Raji (cell line): ENCODE data around the gene PLCB3.

ENCODE experiments used
- POLR2A ChIP-seq: IDR thresholded peaks from 2 replicates; pipeline ENCODE4 v1.6.1; 2011; ENCODE audit warnings: low read depth, low read length, control low read depth; ENCODE audit not compliant: insufficient read depth

Gene PLCB3

DNA sequence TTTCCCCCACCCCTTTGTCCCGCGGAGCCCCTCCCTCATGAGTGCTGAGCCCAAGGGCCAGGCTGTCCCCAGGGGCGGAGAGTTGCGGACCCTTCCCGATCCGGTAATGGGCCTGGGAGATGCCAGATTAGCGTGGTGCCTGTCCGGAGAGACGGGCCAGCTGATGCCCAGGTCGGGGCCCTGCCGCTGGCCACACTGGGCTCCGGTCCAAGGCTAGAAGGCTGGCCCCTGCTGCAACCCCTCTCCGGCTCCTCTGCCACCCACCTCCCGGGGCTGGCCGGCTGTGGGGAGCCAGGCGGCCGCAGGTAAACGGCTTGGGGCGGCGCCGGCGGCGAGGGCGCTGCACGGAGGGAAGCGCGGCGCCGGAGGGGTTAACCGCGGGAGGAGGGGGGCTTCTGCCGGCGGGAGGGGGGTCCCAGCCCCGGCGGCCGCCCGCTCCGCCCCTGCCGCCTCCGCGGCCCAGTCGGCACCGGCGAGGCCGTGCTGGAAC lies 40.0 kb downstream of the PLCB3 start, which contains the start of gene KCNK4:
Gene KCNK4, plus strand, starts transcription at position 41 of the 490 bp plus-strand sequence. CDS start 1,717 bp downstream, outside the sequence.
- no peak for TF ChIP-seq POLR2A

- no peak for TF ChIP-seq POLR2A
These were observed 40.6 kb downstream of the PLCB3 start for GRCh38 chr11:64291752-64292459.

DNA sequence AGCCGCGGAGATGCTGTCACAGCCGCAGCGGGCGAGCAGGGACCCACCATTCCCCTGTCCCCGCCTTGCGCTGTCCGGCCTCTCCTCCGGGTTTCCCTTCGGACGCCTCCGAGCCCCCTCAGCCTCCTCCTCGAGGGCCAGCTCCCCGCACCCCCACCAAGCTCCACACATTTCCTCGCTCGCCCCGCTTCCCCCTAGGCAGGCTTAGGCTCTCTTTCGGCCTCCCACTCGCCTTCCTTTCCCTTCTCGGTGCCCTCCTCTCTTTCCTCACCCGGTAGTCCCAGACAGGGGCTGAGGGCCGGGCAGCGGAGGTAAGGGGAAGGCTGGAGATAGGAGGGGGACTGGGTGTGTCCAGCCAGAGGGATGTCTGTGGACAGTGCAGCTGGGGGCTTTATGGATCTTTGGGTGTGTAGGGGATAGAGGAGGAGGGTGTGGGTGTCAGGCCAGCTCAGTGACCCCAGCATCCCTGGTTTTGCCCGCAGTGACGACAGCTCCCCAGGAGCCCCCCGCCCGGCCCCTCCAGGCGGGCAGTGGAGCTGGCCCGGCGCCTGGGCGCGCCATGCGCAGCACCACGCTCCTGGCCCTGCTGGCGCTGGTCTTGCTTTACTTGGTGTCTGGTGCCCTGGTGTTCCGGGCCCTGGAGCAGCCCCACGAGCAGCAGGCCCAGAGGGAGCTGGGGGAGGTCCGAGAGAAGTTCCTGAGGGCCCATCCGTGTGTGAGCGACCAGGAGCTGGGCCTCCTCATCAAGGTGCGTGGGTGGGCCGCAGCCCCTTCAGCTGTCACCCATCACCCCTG lies 41.3 kb downstream of the PLCB3 start:
- TF ChIP-seq POLR2A = no peak

- TF ChIP-seq POLR2A = no peak
These were observed 43.4 kb downstream of the PLCB3 start for GRCh38 chr11:64294774-64295173.

DNA sequence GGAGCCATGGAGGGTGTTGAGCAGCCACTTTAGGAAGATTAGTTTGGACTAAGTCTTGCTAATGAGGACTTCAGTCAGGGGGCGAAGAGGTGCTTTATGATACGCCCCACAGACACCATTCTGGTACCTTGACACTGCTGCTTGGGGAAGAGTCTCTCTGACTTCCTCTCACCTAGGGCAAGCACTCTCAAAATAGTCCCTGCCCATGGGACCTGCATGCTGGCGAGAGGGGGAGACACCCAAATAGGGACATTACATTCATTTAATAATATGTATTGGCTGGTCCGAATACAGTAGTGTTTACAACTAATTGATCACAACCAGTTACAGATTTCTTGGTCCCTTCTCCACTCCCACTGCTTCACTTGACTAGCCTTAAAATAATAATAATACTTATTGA lies 44.4 kb downstream of the PLCB3 start:
- TF ChIP-seq POLR2A = no peak

GRCh38 chr11:64296236-64296635 lies 44.9 kb downstream of the PLCB3 start:
- TF ChIP-seq POLR2A = no peak

DNA sequence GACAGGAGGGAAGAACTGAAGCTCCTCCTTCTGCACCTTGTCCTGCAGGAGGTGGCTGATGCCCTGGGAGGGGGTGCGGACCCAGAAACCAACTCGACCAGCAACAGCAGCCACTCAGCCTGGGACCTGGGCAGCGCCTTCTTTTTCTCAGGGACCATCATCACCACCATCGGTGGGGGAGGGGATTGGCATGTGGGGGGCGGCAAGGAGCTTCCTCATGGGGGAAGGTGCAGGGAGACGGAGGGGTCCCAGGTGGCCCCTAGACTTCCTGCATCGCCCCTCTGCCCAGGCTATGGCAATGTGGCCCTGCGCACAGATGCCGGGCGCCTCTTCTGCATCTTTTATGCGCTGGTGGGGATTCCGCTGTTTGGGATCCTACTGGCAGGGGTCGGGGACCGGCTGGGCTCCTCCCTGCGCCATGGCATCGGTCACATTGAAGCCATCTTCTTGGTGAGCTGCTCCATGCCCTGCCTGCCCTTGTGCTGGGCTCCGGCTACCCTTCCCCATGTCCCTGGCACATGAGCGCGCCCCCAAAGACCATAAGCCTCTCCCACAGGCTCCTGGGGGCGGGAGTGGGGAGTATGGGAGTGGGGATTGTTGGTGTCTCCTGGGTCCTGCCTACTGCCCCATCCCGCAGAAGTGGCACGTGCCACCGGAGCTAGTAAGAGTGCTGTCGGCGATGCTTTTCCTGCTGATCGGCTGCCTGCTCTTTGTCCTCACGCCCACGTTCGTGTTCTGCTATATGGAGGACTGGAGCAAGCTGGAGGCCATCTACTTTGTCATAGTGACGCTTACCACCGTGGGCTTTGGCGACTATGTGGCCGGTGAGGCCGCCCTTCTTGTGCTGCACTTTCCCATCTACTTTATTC lies 45.7 kb downstream of the PLCB3 start:
- no peak for TF ChIP-seq POLR2A

- TF ChIP-seq POLR2A = no peak
These were observed 46.5 kb downstream of the PLCB3 start for GRCh38 chr11:64297699-64298358.

DNA sequence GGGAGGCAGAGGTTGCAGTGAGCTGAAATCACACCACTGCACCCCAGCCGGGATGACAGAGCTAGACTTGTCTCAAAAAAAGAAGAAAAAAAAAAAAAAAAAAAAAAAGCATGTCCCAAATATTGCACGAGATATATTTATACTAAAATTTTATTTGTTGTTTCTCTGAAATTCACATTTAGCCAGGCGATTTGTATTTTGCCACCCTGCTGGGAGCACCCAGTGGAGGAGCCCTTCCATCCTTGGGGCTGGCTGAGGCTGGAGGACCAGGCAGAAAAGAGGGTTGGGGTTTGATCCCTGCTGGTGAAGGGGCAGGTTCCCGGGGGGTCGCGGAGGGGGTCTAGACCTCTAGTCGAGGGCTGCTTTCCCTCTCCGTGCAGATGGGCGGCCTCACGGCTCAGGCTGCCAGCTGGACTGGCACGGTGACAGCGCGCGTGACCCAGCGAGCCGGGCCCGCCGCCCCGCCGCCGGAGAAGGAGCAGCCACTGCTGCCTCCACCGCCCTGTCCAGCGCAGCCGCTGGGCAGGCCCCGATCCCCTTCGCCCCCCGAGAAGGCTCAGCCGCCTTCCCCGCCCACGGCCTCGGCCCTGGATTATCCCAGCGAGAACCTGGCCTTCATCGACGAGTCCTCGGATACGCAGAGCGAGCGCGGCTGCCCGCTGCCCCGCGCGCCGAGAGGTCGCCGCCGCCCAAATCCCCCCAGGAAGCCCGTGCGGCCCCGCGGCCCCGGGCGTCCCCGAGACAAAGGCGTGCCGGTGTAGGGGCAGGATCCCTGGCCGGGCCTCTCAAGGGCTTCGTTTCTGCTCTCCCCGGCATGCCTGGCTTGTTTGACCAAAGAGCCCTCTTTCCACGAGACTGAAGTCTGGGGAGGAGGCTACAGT lies 47.9 kb downstream of the PLCB3 start:
- TF ChIP-seq POLR2A = no peak

- TF ChIP-seq POLR2A = no peak
These were observed 48.7 kb downstream of the PLCB3 start, which contains the start of gene CATSPERZ for GRCh38 chr11:64299847-64300648. TSS of gene CATSPERZ (plus strand) at chr11:64300358. CDS start at chr11:64300411, 53 bp downstream.

DNA sequence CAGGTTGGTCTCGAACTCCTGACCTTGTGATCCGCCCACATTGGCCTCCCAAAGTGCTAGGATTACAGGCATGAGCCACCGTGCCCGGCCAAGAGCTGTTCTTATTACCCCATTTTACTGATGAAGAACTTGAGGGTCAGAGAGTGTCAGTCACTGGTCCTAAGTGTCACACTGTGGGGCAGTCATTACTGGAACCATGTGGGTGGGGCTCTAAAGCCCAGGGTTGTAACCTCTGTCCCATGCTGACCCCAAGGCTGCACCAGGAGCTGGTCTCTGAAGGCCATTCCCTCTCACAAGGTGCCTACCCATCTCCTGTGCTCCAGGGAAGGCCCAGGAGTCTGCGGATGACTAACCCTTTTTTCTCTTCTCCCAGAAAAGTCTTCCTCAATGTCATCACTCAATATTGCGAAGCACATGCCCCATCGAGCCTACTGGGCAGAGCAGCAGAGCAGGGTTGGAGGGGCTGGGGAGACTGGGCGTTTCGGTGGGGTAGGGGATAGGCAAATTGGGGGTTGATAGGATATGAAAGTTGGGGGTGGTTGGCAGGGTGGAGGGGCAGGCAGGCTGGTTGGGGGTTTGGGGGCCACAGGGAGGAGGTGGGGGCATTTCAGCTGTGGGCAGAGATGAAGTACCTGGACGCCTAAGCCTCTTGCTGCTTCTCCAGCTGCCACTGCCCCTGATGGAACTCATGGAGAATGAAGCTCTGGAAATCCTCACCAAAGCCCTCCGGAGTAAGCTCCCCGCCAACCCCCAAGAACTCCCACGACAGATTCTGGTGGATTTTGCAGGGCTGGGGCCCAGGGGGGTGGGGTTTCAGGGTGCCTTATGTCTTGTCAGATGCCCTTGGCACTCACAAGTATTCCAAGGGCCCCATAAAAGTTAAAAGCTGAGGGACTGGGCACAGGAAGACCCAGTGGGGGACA lies 52.0 kb downstream of the PLCB3 start:
- no peak for TF ChIP-seq POLR2A

- TF ChIP-seq POLR2A = no peak
These were observed 52.6 kb downstream of the PLCB3 start for GRCh38 chr11:64304032-64304315.
